SK-N-SH (cell line): ENCODE measurements around the gene GPX5. TPM values are rescaled to one million over a fixed set of nuclear protein-coding genes. Genes with fewer than 3 reads are reported as not detected.
"Not testable (repeated sequence)": the region's sequence is repeated elsewhere in the genome, so short reads cannot be mapped to it uniquely, and the experiment has no call there.

Experiments used
- CTCF ChIA-PET: fragments of 300-600, 350-600 bp; formaldehyde crosslinking; extraction: SDS; loops from one replicate; lab custom pipeline; 2021; lab: Yijun Ruan, JAX
- POLR2A ChIA-PET: fragments of 350-600 bp; sonication (Branson Sonifier 250); formaldehyde crosslinking; extraction: SDS; loops from one replicate; lab custom pipeline; 2020; ENCODE audit warnings: antibody characterized with exemption, inconsistent platforms; lab: Yijun Ruan, JAX
- DNase-seq: peaks from one replicate; pipeline ENCODE4 v3.0.0; 2012
- H2AFZ ChIP-seq: fragments of 200-600 bp; sonication (generic); 2 replicates; pipeline ENCODE4 v1.8.1; 2016; ENCODE audit warnings: antibody characterized with exemption, mild to moderate bottlenecking, low read depth
- H3F3A ChIP-seq: fragments of 200-600 bp; sonication (generic); replicated peaks from 2 replicates; pipeline ENCODE3; 2016; ENCODE audit warnings: antibody characterized with exemption, mild to moderate bottlenecking; ENCODE audit not compliant: insufficient read depth
- H3K27ac ChIP-seq, 2 experiments: fragments of 200-500 bp in 1 of 2; fragments of 200-600 bp in 1 of 2; sonication (Bioruptor generic) in 1 of 2; sonication (generic), shearing (Covaris generic) in 1 of 2; 2 replicates each; pipeline versions ENCODE4 v1.5.1 to v1.6.1; 2014 to 2016; ENCODE audit warnings: low read depth in 2 of 2, inconsistent platforms in 1 of 2, low read length in 1 of 2, mild to moderate bottlenecking in 1 of 2, mixed read lengths in 1 of 2
- H3K27me3 ChIP-seq: fragments of 200-600 bp; sonication (generic), shearing (Covaris generic); 2 replicates; pipeline ENCODE4 v1.6.1; 2016; ENCODE audit warnings: mixed run types; ENCODE audit not compliant: insufficient read depth
- H3K36me3 ChIP-seq, 2 experiments: fragments of 200-500 bp in 1 of 2; fragments of 200-600 bp in 1 of 2; sonication (Bioruptor generic) in 1 of 2; sonication (generic) in 1 of 2; replicated peaks in 1 of 2; 2 replicates each; pipeline versions ENCODE3 to v1.5.1; 2014 to 2016; ENCODE audit warnings: low read length in 1 of 2, mild to moderate bottlenecking in 1 of 2; ENCODE audit not compliant: insufficient read depth in 2 of 2, control insufficient read depth in 1 of 2
- H3K4me1 ChIP-seq, 2 experiments: fragments of 200-500 bp in 1 of 2; fragments of 200-600 bp in 1 of 2; sonication (Bioruptor generic) in 1 of 2; sonication (generic), shearing (Covaris generic) in 1 of 2; 2 replicates each; pipeline versions ENCODE4 v1.5.1 to v1.6.1; 2014 to 2016; ENCODE audit warnings: low read depth in 1 of 2, low read length in 1 of 2, mixed run types in 1 of 2; ENCODE audit not compliant: insufficient read depth in 2 of 2, control insufficient read depth in 1 of 2
- H3K4me2 ChIP-seq: fragments of 200-600 bp; sonication (generic), shearing (Covaris generic); 2 replicates; pipeline ENCODE4 v1.6.1; 2017; ENCODE audit warnings: mixed run types
- H3K4me3 ChIP-seq, 2 experiments: fragments of 200-500 bp in 1 of 2; fragments of 200-600 bp in 1 of 2; sonication (Bioruptor generic) in 1 of 2; sonication (generic), shearing (Covaris generic) in 1 of 2; 2 replicates each; pipeline versions ENCODE4 v1.5.1 to v1.8.1; 2014 to 2016; ENCODE audit warnings: low read depth in 2 of 2, inconsistent platforms in 1 of 2, low read length in 1 of 2, mild to moderate bottlenecking in 1 of 2, mixed read lengths in 1 of 2, moderate library complexity in 1 of 2
- H3K79me2 ChIP-seq: fragments of 200-600 bp; sonication (generic); 2 replicates; pipeline ENCODE4 v1.8.1; 2017; ENCODE audit warnings: mild to moderate bottlenecking; ENCODE audit not compliant: insufficient read depth
- H3K9ac ChIP-seq: fragments of 200-600 bp; sonication (generic); 2 replicates; pipeline ENCODE4 v1.6.1; 2017; ENCODE audit warnings: mixed run types
- H3K9me2 ChIP-seq: fragments of 200-600 bp; sonication (generic); 2 replicates; pipeline ENCODE4 v1.6.1; 2017; ENCODE audit warnings: mixed run types
- H3K9me3 ChIP-seq: fragments of 200-600 bp; sonication (generic); 2 replicates; pipeline ENCODE4 v1.6.1; 2017; ENCODE audit warnings: mixed run types, mild to moderate bottlenecking, moderate library complexity
- H4K20me1 ChIP-seq: fragments of 200-600 bp; sonication (generic); 2 replicates; pipeline ENCODE4 v1.6.1; 2017; ENCODE audit warnings: mild to moderate bottlenecking, mixed run types; ENCODE audit not compliant: insufficient read depth
- CHD2 ChIP-seq: fragments of 150-350 bp; IDR thresholded peaks from 2 replicates; pipeline ENCODE4 v1.6.1; 2018; ENCODE audit warnings: low read length; ENCODE audit not compliant: partially characterized antibody
- CTCF ChIP-seq: fragments of 200-600 bp; sonication (generic); IDR thresholded peaks from 2 replicates; pipeline ENCODE4 v1.6.1; 2017; ENCODE audit warnings: antibody characterized with exemption, mild to moderate bottlenecking, moderate library complexity
- EP300 ChIP-seq, 2 experiments: IDR thresholded peaks; 2 replicates each; pipeline versions ENCODE4 v1.4.0 to v1.6.1; 2012; ENCODE audit warnings: borderline replicate concordance in 1 of 2, low read depth in 1 of 2, low read length in 1 of 2
- EZH2phosphoT487 ChIP-seq: fragments of 200-600 bp; sonication (generic); IDR thresholded peaks from 2 replicates; pipeline ENCODE4 v1.6.1; 2017; ENCODE audit warnings: low read depth, mixed run types, mild to moderate bottlenecking, antibody characterized with exemption, moderate library complexity, borderline replicate concordance
- FOSL2 ChIP-seq: IDR thresholded peaks from 2 replicates; pipeline ENCODE4 v1.4.0; 2012; ENCODE audit warnings: low read depth, mild to moderate bottlenecking, moderate library complexity, borderline replicate concordance
- FOXJ3 ChIP-seq: sonication (generic); formaldehyde crosslinking; IDR thresholded peaks from 2 replicates; pipeline ENCODE4 v1.5.1; 2020; ENCODE audit warnings: mild to moderate bottlenecking, missing genetic modification reagents
- GABPA ChIP-seq: IDR thresholded peaks from 2 replicates; pipeline ENCODE4 v1.4.0; 2012; ENCODE audit warnings: low read depth, mild to moderate bottlenecking
- GATA2 ChIP-seq: sonication (generic); formaldehyde crosslinking; IDR thresholded peaks from 2 replicates; pipeline ENCODE4 v1.5.0; 2020; ENCODE audit warnings: mild to moderate bottlenecking, missing genetic modification reagents
- NRF1 ChIP-seq: IDR thresholded peaks from 2 replicates; pipeline ENCODE4 v1.6.1; 2012; ENCODE audit warnings: low read depth, mild to moderate bottlenecking, low read length
- RAD21 ChIP-seq: IDR thresholded peaks from 2 replicates; pipeline ENCODE4 v1.6.1; 2012; ENCODE audit warnings: mild to moderate bottlenecking, low read length
- RFX5 ChIP-seq: IDR thresholded peaks from 2 replicates; pipeline ENCODE4 v1.6.1; 2012; ENCODE audit warnings: mild to moderate bottlenecking, improper control_type of control experiment, low read length
- RXRA ChIP-seq: IDR thresholded peaks from 2 replicates; pipeline ENCODE4 v1.4.0; 2012; ENCODE audit warnings: low read depth, mild to moderate bottlenecking, borderline replicate concordance
- SIN3A ChIP-seq: IDR thresholded peaks from 2 replicates; pipeline ENCODE4 v1.6.1; 2012; ENCODE audit warnings: low read depth, mild to moderate bottlenecking, low read length, moderate library complexity, borderline replicate concordance
- USF2 ChIP-seq: fragments of 150-350 bp; IDR thresholded peaks from 2 replicates; pipeline ENCODE4 v1.6.1; 2017; ENCODE audit warnings: antibody characterized with exemption, low read length, low read depth, borderline replicate concordance
- WGBS: methylation state at CpG from one replicate; pipeline ENCODE4 v1.1.6; 2017; ENCODE audit warnings: low lambda C conversion rate; 5-methylcytosine and 5-hydroxymethylcytosine counted together
- polyA plus RNA-seq, 3 experiments: library from polyadenylated mRNA; depleted of rRNA; stranded (reverse); fragments of >200 nt; gene quantifications; 2 replicates each; pipeline ENCODE4 v1.2.3, GENCODE V29; 2012

Gene GPX5
- polyA plus RNA-seq, 1 of the 3 experiments (the other 2 are of a cell fraction), result not detected

- TF ChIP-seq EZH2phosphoT487 (no peak), FOSL2 (no peak)
Measured at GRCh38 chr6:28501259-28501658, 24.4 kb upstream of the GPX5 start (continued).

DNA sequence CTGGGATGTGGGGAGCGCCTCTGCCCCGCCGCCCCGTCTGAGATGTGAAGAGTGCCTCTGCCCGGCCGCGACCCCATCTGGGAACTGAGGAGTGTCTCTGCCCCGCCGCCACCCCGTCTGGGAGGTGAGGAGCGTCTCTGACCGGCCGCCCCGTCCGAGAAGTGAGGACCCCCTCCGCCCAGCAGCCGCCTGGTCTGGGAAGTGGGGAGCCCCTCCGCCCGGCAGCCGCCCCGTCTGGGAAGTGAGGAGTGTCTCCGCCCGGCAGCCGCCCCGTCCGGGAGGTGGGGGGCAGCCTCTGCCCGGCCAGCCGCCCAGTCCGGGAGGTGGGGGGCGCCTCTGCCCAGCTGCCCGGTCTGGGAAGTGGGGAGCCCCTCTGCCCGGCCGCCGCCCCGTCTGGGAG lies 23.5 kb upstream of the GPX5 start:
- H3K4me3 ChIP-seq, CTCF ChIA-PET, H3K9me3 ChIP-seq, H3K36me3 ChIP-seq, DNase-seq, H3K9ac ChIP-seq, POLR2A ChIA-PET, H3K4me2 ChIP-seq, H2AFZ ChIP-seq, H3K4me1 ChIP-seq, H3K9me2 ChIP-seq, H4K20me1 ChIP-seq, H3K27ac ChIP-seq, H3K79me2 ChIP-seq, H3K27me3 ChIP-seq, H3F3A ChIP-seq: not testable (repeated sequence)
- no CpG with 5 or more reads among the region's 35 CpGs for WGBS

DNA sequence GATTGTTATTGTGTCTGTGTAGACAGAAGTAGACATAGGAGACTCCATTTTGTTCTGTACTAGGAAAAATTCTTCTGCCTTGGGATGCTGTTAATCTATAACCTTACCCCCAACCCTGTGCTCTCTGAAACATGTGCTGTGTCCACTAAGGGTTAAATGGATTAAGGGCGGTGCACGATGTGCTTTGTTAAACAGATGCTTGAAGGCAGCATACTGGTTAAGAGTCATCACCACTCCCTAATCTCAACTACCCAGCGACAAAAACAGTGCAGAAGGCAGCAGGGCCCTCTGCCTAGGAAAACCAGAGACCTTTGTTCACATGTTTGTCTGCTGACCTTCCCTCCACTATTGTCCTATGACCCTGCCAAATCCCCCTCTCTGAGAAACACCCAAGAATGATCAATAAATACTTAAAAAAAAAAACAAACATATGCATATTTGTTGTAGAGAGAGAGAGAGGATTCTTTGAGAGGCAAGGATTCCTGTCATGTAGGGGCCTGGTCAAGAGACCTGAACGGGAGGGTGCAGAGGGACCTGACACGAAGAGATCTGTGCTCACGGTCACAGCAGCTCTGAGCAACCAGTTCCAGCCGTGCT lies 22.9 kb upstream of the GPX5 start:
- H3K4me1 ChIP-seq, H3K79me2 ChIP-seq, H3K9me3 ChIP-seq, H2AFZ ChIP-seq, H3K4me3 ChIP-seq, H3K9ac ChIP-seq, H4K20me1 ChIP-seq, H3F3A ChIP-seq, POLR2A ChIA-PET, H3K4me2 ChIP-seq, H3K27ac ChIP-seq, H3K9me2 ChIP-seq, CTCF ChIA-PET, H3K36me3 ChIP-seq, H3K27me3 ChIP-seq, DNase-seq: not testable (repeated sequence)
- WGBS, result 35% methylated on average over 7 of the region's 7 CpGs

DNA sequence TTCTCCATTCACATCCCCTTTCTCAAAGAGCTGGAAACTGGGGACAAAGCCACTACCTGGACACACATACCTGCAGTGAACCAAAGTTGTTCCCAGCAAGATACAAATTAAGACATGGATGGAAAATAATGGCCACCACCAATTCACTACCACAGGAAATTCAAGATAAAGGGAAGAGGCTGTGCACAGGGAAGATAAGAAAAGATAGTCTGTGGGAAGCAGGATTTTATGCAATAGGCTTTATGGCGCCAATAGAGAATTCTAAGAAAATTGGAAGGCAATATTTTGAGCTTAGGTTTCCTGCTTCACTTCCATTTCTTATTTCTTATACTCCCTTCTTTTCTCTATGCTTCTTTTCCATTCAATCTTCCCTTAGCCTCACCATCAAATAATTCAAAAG lies 19.9 kb upstream of the GPX5 start:
- POLR2A ChIA-PET, result no interaction called here

More for the DNA sequence above, 19.9 kb upstream of the GPX5 start:
- H3K27me3 ChIP-seq, result no peaks in the 10 kb centered on the region; the same call in 1 of the 2 replicates
- H3K4me2 ChIP-seq, result no peak overlapping the region
- H3K27ac ChIP-seq, result no peak overlapping the region
- no peak overlapping the region for H3K4me3 ChIP-seq
- no peaks in the 10 kb centered on the region for H4K20me1 ChIP-seq
- TF ChIP-seq GATA2 (CRISPR knock-in tag) (no peak), CTCF (no peak), SIN3A (no peak), RFX5 (no peak), EP300 (IDR thresholded peaks at IDR 0.05; ENCODE audit: borderline replicate concordance in 1 of 2, low read depth in 1 of 2, low read length in 1 of 2) (no peak), GABPA (no peak), CHD2 (no peak), FOSL2 (no peak), NRF1 (no peak), EZH2phosphoT487 (no peak), FOXJ3 (CRISPR knock-in tag) (no peak), RXRA (no peak), USF2 (no peak), RAD21 (no peak)
- H3K9me3 ChIP-seq, result no peaks in the 10 kb centered on the region
- WGBS, result 57% methylated on average over 1 of the region's 1 CpG
- no peak overlapping the region for H3K9ac ChIP-seq
- H3K79me2 ChIP-seq, result no peaks in the 10 kb centered on the region
- no peak overlapping the region for H2AFZ ChIP-seq
- DNase-seq, result no peak
- no peaks in the 10 kb centered on the region for H3K9me2 ChIP-seq
- H3K36me3 ChIP-seq, result no peaks in the 10 kb centered on the region
- no peaks in the 10 kb centered on the region for H3K4me1 ChIP-seq
- CTCF ChIA-PET, result interaction anchor here (0.9 to 1.8 kb wide), 3 partner anchors 10 to 75 kb away, joined by 3 to 8 read pairs (median 4); no protein-coding TSS in a partner anchor
- H3F3A ChIP-seq, result no peaks in the 10 kb centered on the region
